ENCODE data around the gene CCDC66. TPM values are rescaled to one million over a fixed set of nuclear protein-coding genes. Genes with fewer than 3 reads are reported as not detected.
"Not testable (repeated sequence)": the region's sequence is repeated elsewhere in the genome, so short reads cannot be mapped to it uniquely, and the experiment has no call there.

Gene CCDC66
- total and polyA plus RNA-seq, 7 donors, result 5.5 to 14.8 (median 8.9) TPM

GRCh38 chr3:56590814-56591213 lies 33.8 kb downstream of the CCDC66 start:
- 61 to 64% (median 63%) methylated on average over 1 of the region's 1 CpG for WGBS, 3 donors
- no peaks in the 10 kb centered on the region for H3K9me3 ChIP-seq
- peaks cover 1 to 27% of the 10 kb centered on the region in 2 donors for H3K36me3 ChIP-seq (ENCODE audit: insufficient read depth in 1 of 2, low read depth in 1 of 2)
- no peaks in the 10 kb centered on the region for H3K4me1 ChIP-seq
- TF ChIP-seq, protein P1, sequence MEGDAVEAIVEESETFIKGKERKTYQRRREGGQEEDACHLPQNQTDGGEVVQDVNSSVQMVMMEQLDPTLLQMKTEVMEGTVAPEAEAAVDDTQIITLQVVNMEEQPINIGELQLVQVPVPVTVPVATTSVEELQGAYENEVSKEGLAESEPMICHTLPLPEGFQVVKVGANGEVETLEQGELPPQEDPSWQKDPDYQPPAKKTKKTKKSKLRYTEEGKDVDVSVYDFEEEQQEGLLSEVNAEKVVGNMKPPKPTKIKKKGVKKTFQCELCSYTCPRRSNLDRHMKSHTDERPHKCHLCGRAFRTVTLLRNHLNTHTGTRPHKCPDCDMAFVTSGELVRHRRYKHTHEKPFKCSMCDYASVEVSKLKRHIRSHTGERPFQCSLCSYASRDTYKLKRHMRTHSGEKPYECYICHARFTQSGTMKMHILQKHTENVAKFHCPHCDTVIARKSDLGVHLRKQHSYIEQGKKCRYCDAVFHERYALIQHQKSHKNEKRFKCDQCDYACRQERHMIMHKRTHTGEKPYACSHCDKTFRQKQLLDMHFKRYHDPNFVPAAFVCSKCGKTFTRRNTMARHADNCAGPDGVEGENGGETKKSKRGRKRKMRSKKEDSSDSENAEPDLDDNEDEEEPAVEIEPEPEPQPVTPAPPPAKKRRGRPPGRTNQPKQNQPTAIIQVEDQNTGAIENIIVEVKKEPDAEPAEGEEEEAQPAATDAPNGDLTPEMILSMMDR (IDR thresholded peaks at IDR 0.05), result no peak
- DNase-seq (no peak), ATAC-seq (no peak)
- intact Hi-C loops (cut with DNase I), result no loop called here
- no peaks in the 10 kb centered on the region for H3K27me3 ChIP-seq (ENCODE audit: insufficient read depth in 3 of 3, low read length in 2 of 3)
- H3K27ac ChIP-seq, result no peak overlapping the region
- H3K4me3 ChIP-seq, result no peak overlapping the region

GRCh38 chr3:56591262-56591661 lies 34.3 kb downstream of the CCDC66 start:
- Histone ChIP-seq H3K27me3 (ENCODE audit: insufficient read depth in 3 of 3, low read length in 2 of 3) (no peaks in the 10 kb centered on the region), H3K9me3 (no peaks in the 10 kb centered on the region), H3K27ac (no peak overlapping the region), H3K36me3 (ENCODE audit: insufficient read depth in 1 of 2, low read depth in 1 of 2) (peaks cover 2 to 31% of the 10 kb centered on the region in 2 donors), H3K4me1 (no peaks in the 10 kb centered on the region), H3K4me3 (no peak overlapping the region)
- TF ChIP-seq, protein P1 (IDR thresholded peaks at IDR 0.05), result no peak
- intact Hi-C loops (cut with DNase I), result no loop called here
- ATAC-seq (no peak), DNase-seq (no peak)
- WGBS, 3 donors, result 69 to 83% (median 77%) methylated on average over 2 of the region's 2 CpGs

- Histone ChIP-seq H3K27me3 (ENCODE audit: insufficient read depth in 3 of 3, low read length in 2 of 3) (no peaks in the 10 kb centered on the region), H3K27ac (no peak overlapping the region), H3K36me3 (ENCODE audit: insufficient read depth in 1 of 2, low read depth in 1 of 2) (peaks cover 2 to 42% of the 10 kb centered on the region in 2 donors), H3K4me3 (no peak overlapping the region), H3K9me3 (peaks cover 4% of the 10 kb centered on the region), H3K4me1 (no peaks in the 10 kb centered on the region)
- 79 to 95% (median 88%) methylated on average over 6 of the region's 6 CpGs for WGBS, 3 donors
- DNase-seq (no peak), ATAC-seq (no peak)
- TF ChIP-seq, protein P1 (IDR thresholded peaks at IDR 0.05), result no peak
- intact Hi-C loops (cut with DNase I), result no loop called here
Measured at GRCh38 chr3:56593455-56594158, 36.6 kb downstream of the CCDC66 start.

DNA sequence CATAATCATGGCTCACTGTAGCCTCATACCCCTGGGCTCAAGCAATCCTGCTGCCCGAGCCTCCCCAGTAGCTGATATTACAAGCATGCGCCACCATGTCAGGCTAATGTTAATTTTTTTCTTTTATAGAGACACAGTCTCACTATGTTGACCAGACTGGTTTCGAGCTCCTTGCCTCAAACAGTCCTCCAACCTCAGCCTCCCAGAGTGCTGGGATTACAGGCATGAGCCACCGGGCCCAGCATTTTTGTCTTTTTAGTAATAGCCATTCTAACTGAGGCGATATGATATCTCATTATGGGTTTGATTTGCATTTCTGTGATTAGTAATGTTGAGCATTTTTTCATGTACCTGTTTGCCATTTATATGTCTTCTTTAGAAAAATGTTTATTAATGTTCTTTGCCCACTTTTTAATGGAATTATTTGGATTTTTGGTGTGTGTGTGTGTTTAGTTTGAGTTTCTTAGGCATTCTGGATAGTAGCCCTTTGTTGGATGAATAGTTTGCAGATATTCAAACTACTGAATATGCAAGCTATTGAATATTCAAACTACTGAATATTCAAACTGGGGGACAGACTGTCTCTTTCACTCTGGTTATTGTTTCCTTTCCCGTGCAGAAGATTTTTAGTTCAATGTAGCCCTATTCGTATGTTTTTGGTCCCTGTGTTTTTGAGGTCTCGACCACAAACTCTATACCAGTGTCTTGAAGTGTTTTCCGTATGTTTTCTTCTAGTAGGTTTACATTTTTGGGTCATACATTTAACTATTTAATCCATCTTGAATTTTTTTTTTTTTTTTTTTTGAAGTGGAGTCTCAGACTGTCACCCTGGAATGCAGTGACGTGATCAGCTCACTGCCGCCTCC lies 39.2 kb downstream of the CCDC66 start:
- WGBS, 3 donors, result 88 to 99% (median 93%) methylated on average over 11 of the region's 11 CpGs
- TF ChIP-seq, protein P1 (IDR thresholded peaks at IDR 0.05), result no peak
- Histone ChIP-seq H3K9me3 (peaks cover 7% of the 10 kb centered on the region), H3K27ac (no peak overlapping the region), H3K27me3 (ENCODE audit: insufficient read depth in 3 of 3, low read length in 2 of 3) (no peaks in the 10 kb centered on the region), H3K4me1 (no peaks in the 10 kb centered on the region), H3K4me3 (no peak overlapping the region), H3K36me3 (ENCODE audit: insufficient read depth in 1 of 2, low read depth in 1 of 2) (peaks cover 2 to 42% of the 10 kb centered on the region in 2 donors)
- intact Hi-C loops (cut with DNase I), result no loop called here
- no peak for ATAC-seq
- DNase-seq, result no peak

DNA sequence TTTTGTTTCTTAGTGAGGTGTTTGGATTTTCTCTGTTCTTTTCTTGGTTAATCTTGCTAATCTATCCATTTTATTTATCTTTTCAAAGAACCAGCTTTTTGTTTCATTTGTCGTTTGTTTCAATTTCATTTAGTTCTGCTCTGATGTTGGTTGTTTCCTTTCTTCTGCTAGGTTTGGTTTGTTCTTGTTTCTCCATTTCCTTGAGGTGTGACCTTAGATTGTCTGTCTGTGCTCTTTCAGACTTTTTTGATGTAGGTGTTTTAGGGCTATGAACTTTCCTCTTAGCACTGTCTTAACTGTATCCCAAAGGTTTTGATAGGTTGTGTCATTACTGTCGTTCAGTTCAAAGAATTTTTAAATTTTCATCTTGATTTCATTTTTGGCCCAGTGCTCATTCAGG lies 51.5 kb downstream of the CCDC66 start:
- peaks cover 0 to 27% of the 10 kb centered on the region in 2 donors for H3K36me3 ChIP-seq (ENCODE audit: insufficient read depth in 1 of 2, low read depth in 1 of 2)
- H3K27me3 ChIP-seq (ENCODE audit: insufficient read depth in 3 of 3, low read length in 2 of 3); H3K27ac ChIP-seq; intact Hi-C loops (cut with DNase I); DNase-seq; ATAC-seq; H3K4me1 ChIP-seq; H3K4me3 ChIP-seq: not testable (repeated sequence)
- whole genome bisulfite sequencing, 3 donors, result 84 to 100% (median 93%) methylated on average over 1 to 2 of the region's 2 CpGs
- H3K9me3 ChIP-seq, result peaks cover 11% of the 10 kb centered on the region
